GM21528 (cell line): Measurements from ENCODE around the gene SENP2.
"Not testable (repeated sequence)": the region's sequence is repeated elsewhere in the genome, so short reads cannot be mapped to it uniquely, and the experiment has no call there.

Experiments
- ATAC-seq: cut with Tn5 transposase; IDR thresholded peaks from one replicate; pipeline ENCODE4 v1.9.1; 2021; ENCODE audit warnings: mild to moderate bottlenecking, moderate library complexity; ENCODE audit not compliant: unreplicated experiment, low FRiP score

SENP2 gene

DNA sequence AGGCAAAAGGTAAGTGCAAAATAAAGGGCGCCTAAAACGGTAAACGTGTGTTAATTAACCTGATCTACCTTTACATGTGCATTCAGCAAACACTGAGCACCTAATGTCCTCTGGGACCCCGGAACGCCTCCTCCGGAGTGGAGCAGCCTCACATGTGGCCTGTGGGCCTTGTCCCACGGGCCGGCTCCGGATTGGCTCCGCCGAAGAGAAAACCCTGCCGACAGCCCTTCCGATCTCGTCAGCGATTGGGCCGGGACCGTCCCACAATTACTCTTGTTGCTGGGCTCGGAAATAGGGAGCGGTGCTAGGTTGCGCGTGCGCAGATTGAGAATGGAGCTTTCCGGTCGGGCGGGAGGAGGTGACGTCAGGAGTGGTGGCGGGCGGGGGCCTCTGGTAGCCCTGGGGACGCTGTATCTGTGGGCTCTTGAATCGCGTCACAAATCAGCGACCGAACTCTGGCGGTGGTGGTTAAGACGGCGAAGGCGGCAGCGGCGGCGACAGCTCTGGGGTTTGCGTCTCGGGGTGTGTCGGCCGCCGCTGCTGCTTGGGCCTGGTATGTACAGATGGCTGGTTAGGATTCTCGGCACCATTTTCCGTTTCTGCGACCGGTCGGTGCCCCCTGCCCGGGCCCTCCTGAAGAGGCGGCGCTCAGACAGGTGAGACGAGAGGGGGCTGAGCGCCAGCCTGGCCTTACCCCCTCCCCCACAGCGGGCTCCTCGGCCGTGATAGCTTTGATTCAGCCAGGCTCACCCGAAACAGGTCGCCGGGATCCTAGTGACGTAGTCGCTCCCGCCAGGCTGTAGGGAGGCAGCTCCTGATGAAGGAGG lies at the start of gene SENP2:
TSS of gene SENP2 (plus strand) at position 437 of the 827 bp plus-strand sequence. CDS start at position 556, 119 bp downstream.
- peak; percentile 95 for ATAC-seq

- ATAC-seq: peak; percentile 99
Observed at GRCh38 chr3:185537369-185537970, 48.6 kb upstream of the SENP2 start.

DNA sequence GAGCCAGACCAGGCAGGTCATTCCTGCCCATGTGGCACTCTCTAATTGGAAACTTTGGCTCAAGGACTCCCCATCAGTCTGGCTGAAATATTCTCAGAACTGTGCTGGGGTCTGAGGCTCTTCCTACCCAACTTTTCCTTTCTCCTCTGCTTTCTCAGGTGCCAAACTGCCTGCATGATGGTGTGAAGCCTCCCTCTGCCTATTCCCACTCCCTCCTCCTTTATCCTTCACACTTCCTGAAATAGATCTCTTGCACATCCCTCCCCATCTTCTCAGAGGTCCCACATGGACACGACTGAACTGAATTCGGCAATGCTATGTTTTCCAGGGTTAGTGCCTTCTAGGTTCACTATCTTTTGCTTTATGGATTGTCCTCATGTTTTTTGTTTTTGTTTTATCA lies 46.2 kb upstream of the SENP2 start:
- no peak for ATAC-seq

GRCh38 chr3:185540695-185541094 lies 45.4 kb upstream of the SENP2 start:
- ATAC-seq: no peak

GRCh38 chr3:185549122-185549521 lies 37.0 kb upstream of the SENP2 start:
- no peak for ATAC-seq

DNA sequence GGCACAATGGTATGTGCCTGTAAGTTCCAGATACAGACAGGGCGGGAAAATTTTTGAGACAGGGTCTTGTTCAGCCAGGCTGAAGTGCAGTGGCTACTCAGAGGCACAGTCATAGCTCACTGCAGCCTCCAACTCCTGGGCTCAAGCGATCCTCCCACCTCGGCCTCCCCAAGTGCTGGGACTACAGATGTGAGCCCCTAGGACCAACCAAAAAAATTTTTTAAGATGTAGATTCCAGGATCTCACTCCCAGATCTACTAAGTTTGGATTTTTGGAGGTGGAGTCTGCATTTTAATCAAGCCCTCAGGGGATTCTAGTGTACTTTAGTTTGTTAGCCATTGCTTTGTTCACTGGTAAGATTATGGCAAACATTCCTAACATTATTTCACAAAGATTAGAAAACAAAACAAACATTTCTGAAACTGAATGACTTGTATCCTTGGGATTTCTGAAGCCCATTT lies 36.4 kb upstream of the SENP2 start:
- no peak for ATAC-seq

DNA sequence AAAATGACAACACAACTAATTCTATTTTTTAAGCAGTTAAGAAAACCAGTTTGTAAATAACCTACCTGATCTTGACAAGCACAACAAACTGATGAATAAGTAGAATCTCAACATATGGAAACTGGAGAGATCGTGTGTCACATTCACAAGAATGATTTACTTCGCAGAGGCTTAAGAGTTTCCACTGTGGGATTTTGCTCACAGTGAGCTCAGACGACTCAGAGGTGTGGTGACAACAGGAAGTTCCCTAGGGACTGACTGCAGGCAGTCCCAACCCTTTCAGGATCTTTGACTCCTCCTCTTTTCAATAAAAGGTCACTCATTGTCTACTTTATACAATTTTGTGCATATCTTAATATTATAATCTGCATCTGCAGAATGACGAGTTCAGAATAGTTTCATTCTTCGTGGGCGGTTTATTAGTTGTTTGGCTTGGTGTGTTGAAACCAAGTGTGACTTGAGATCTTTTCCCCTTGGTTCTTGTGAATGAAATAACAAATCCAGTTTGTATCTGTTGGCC lies 33.7 kb upstream of the SENP2 start, which contains the start of gene LIPH:
TSS of gene LIPH (minus strand) at position 231 of the 520 bp plus-strand sequence. CDS start at position 114, 117 bp downstream.
- peak; percentile 82 for ATAC-seq

DNA sequence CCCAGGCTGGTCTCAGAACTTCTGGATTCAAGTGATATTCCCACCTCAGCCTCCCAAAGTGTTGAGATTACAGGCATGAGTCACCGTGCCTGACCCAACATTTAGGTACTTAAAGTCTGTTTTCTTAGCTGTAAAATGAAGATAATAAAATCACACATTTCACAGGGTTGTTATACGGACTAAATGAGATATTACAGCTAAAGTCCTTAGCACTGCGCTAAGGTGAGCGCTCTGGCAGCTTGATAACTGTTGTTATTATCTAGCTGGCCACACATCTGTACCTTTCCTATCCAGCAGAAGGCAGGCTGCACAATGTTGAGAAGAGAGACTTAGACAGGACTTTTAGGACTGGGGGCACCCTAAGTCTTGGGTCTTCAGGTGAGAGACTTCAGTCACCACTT lies 31.0 kb upstream of the SENP2 start:
- ATAC-seq: no peak

- no peak for ATAC-seq
Observed at GRCh38 chr3:185555860-185556347, 30.2 kb upstream of the SENP2 start.

GRCh38 chr3:185556640-185557039 lies 29.5 kb upstream of the SENP2 start:
- ATAC-seq: not testable (repeated sequence)

DNA sequence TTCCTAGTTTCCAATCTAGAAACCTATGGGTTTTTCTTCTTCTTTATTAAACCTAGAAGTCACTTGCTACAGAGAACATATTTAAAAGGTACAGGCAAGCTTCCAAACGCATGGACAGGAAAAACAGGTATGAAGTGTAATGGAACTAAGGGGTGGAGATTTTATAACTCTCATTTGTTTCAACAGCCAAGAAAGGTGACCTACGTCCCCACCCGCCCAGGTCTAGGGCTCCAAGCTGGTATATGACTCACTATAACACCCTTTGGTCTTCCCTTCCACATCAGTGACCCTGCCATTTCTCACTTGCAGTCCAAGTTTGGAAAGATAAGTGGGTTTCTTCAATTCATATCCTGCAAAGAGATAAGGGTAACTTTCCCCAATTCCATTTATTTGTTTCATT lies 27.7 kb upstream of the SENP2 start:
- ATAC-seq: no peak

- ATAC-seq: no peak
Observed at GRCh38 chr3:185559706-185560090, 26.4 kb upstream of the SENP2 start.

- no peak for ATAC-seq
Observed at GRCh38 chr3:185560676-185561075, 25.4 kb upstream of the SENP2 start.

DNA sequence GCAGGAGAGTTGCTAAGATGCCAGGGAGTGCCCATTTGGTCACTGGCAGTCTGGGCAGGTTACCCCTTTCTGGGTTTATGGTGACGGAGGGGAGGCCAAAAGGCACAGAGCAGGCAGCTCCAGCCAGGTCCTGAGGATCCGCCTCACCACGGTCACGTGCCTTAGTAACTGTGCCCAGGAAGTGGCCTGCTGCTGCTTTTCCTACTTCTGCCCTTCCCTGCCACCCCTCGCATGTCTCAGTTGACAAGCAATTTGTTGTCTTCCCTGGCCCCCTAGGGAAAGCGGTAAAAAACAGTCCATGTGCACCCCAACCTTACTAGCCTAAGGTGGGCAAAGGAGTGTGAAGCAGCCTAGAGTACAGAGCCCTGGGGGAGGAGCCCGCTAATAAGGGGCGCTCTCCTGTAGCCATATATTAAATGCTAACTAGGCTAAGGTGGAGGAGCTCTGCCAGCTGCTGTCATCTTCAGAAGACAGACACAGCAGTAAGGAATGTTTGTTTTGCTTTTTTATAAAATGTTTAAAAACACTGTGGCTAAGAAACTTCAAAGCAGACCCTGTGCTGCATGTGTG lies 24.6 kb upstream of the SENP2 start:
- no peak for ATAC-seq

DNA sequence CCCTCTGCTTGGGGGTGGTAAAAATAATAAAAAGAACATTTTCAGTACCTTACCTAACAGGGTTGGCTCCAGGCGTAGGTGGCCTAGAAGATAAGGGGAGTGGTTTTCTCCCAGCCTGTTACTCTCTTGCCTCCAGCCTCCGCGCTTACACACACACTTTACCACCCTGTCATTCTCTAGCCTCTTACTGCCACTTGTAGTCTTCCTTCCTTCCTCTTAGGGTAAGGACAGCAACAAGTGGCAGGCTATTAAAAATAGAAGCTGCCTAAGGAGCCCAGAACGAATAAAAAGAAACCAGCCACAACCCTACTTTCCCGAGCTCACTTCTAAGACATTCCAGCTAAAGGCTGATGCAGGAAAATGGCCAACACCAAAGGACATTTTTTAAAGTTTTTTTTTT lies 24.1 kb upstream of the SENP2 start:
- no peak for ATAC-seq

GRCh38 chr3:185572183-185572582 lies 13.9 kb upstream of the SENP2 start:
- ATAC-seq: no peak

DNA sequence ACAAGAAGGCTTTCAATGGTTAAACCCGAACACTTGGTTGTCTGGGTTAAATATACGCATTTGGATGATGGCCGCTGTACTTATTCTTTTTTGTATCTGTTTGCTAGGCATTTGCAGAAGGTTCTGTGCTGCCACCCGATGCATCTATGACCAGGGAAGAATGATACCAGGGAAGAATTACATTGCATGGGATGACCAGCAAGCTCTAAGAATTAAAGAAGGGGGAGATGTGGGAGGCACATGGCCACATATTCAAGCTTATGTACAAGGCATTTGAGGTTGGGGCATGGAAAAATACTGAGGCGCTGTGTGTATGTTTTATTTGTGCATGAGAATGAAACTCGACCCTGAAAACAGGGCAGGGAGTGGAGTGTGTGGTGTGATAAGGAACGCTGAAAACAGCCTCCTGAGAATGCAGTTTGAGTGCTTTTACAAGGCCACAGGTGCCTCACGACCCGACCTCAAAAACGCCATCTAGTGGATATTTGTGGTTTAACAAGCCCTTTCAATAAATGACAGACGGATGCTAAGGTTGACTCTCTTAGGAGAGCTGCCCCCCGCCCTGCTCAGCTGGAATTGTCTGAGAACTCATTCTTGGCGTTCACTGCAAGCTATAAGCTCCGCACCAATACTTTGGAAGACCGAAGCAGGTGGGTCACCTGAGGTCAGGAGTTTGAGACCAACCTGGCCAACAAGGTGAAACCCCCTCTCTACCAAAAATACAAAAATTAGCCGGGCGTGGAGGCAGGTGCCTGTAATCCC lies 10.8 kb upstream of the SENP2 start:
- peak; percentile 83 for ATAC-seq

GRCh38 chr3:185582236-185582635 lies 3.9 kb upstream of the SENP2 start:
- ATAC-seq: no peak

GRCh38 chr3:185582871-185583270 lies 3.2 kb upstream of the SENP2 start:
- ATAC-seq: no peak

DNA sequence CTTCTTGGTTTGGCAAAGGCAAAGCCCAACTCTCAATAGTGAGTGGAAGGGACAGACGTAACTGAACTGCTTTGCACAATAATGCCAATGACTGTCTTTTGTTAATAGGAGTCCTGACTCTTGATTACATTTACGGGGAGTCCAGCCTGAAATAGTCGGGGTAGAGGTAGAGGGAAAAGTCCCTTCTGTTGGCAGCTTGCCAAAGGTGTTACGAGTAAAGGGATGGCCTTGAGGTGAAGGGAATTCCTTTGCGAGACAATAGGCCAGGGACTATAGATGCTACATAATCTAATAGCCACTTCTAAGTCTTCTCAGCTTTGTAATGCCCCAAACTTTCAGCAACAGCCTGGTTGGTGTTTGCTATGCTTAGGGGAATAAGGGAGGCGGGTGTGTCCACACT lies 2.2 kb upstream of the SENP2 start:
- ATAC-seq: no peak
